GM12891 (cell line): ENCODE results near the gene KCNS1.

Source experiments
- POLR2A ChIP-seq: IDR thresholded peaks from 2 replicates; pipeline ENCODE4 v1.6.1; 2011; ENCODE audit warnings: low read depth, low read length, control low read depth
- POLR2AphosphoS5 ChIP-seq: IDR thresholded peaks from 2 replicates; pipeline ENCODE4 v1.6.1; 2011; ENCODE audit warnings: low read depth, low read length, control low read depth

- TF ChIP-seq POLR2A (no peak), POLR2AphosphoS5 (no peak)
Measured at GRCh38 chr20:45110301-45110700, 9.4 kb upstream of the KCNS1 start.
